Measurements from ENCODE around the gene CCDC102B.
"Not testable (repeated sequence)": the region's sequence is repeated elsewhere in the genome, so short reads cannot be mapped to it uniquely, and the experiment has no call there.

CCDC102B gene

DNA sequence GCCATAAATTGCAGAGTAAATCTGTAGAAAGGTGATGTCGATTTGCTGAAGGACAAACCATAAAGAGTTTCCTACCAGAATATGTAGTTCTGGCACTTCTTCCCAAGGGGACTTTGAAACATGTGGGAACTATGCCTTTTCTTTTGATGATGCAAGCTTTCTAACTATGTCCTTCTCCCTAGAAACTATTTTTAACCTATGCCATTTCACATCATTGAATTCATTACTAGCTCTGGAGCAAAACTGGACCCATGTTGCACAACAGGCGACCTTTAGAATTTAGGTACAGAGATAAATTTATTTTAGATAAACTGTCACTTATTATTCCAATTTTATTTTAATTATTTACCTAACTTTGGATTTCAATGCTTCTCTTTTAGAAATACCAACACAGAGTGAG is 186.5 kb downstream of the CCDC102B start:
- DNase-seq, result no peak

DNA sequence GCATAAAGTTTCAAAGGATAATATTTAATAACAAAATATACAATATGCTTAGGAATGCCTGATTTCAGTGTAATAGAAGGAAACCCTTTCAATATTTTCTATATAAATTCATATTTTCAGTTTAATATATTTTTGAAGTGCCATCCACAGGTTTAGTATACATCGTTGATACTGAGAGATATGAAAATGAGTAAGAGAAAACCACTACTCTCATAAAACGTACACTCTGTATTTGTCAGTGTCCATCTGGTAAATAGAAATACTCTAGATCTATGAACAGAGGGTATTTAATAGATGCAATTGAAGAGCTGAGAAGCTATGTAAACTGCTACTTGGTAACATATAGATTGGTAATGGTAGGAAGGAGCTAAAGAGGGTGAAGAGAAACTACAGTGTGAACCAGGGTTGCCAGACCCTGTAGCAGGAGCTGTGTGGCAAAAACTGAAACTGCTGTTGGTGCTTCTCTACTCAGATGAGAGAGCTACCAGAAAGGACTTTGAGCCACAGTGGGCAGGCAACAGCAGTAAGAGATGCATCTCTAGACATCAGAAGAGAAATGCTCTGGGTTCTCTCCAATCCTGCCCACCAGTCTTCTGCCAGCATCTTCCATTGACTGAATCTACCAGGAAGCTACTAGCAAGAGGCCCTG is 187.4 kb downstream of the CCDC102B start:
- DNase-seq, result no peak

DNA sequence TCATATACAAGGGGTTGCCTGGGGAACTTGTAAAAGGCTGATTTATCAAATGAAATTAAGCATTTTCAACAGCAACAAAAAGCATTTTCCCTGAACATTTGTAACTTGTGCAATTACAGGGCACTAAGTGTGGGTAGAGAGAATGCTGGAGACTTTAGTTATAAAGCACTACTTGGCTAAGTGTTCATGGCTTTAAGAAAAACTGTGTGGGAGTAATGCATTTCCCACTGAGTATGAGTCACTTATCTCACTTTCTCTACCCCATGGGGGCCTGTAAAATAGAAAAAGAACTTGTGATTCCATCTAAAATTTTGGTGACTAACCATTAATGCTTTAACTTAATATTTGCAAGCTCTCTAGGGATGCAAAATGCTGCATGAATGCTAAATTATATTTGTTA is 193.4 kb downstream of the CCDC102B start:
- no peak for DNase-seq

GRCh38 chr18:68992719-68993482 is 195.0 kb downstream of the CCDC102B start:
- DNase-seq, result no peak

GRCh38 chr18:68995675-68996074 is 197.8 kb downstream of the CCDC102B start:
- no peak for DNase-seq

GRCh38 chr18:68997845-68998244 is 200.0 kb downstream of the CCDC102B start:
- no peak for DNase-seq

- no peak for DNase-seq
Observed at GRCh38 chr18:69000366-69000765, 202.5 kb downstream of the CCDC102B start.

- no peak for DNase-seq
Observed at GRCh38 chr18:69002233-69002632, 204.4 kb downstream of the CCDC102B start.

- DNase-seq, result not testable (repeated sequence)
Observed at GRCh38 chr18:69006212-69006611, 208.3 kb downstream of the CCDC102B start.

DNA sequence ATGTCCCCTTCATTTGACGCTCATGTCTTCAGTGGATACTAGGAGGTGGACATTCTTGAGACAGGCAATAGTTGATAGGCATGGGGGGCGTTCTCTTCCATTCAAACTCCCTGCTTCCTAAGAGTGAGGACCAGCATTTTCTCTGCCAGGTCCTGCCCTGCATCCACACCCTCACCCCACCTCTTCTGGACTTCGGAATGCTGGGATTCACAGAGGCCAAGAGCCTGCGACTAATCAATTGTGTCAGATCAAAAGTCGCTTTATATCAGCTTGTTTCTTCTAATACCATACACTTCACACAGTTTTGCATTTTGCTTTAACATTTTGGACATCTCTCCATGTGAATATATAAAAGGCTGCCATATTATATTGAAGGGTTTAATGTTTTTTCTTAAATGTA is 210.7 kb downstream of the CCDC102B start:
- no peak for DNase-seq

- no peak for DNase-seq
Observed at GRCh38 chr18:69021211-69021805, 223.4 kb downstream of the CCDC102B start.

GRCh38 chr18:69022426-69022825 is 224.5 kb downstream of the CCDC102B start:
- DNase-seq, result no peak

DNA sequence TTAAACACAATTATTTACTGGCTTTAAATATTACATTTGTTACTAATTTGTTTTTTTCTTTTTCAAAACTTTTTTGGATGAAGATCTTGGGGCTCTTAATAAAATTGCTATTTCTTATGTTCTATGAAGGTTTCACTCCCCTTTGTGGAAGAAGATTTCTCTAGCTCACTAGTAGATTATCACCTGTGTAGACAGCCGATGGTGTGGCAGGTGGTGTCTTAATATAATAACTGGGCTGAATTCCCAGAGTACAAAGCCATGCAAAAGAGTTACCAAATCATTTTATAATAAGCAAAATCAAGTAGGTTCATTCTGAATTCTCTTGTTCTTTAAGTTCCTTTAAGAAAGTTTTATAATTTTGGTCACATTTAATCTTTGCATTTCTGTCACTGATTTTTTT is 233.7 kb downstream of the CCDC102B start:
- DNase-seq, result no peak

- DNase-seq, result no peak
Observed at GRCh38 chr18:69032009-69032408, 234.1 kb downstream of the CCDC102B start.

GRCh38 chr18:69035756-69036155 is 237.9 kb downstream of the CCDC102B start:
- DNase-seq, result no peak

- no peak for DNase-seq
Observed at GRCh38 chr18:69044215-69044614, 246.3 kb downstream of the CCDC102B start.

DNA sequence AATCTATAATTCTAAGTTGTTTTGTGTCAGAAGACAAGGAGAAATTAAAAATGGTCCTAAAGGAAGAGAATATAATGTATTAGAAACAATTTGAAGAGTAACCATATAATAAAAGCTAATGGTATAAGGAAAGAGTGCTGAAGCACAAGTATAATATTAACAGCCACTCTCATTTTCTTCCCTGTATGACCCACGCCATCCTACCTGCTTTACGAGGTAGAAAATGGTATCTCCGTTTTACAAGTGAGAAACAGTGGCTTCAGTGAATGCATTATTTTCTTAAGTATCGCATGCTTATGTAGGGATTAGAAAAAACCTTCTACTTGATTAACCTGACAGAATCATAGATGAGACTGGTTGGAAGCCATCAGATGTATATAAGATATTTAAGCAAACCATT is 266.2 kb downstream of the CCDC102B start:
- no peak for DNase-seq

DNA sequence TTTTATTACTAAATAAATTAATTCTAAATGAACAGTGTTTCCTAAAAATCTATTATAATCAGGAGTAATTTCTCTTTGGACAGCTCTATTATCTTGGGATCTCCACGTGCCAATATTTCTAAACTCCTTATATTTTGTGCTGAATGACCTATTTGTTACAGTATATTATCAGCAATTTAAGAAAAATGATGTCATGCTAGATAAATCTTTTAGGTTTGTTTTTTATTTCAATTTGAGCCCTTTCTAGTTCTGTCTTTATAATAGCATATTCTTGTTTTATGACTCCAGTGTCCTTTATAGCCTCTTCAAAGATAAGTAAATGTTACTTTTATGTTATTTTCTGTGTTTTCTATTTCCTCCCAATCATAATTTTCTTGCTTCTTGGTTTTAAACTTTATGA is 269.2 kb downstream of the CCDC102B start:
- DNase-seq, result no peak

- no peak for DNase-seq
Observed at GRCh38 chr18:69071680-69072079, 273.8 kb downstream of the CCDC102B start.

- DNase-seq, result no peak
Observed at GRCh38 chr18:69081846-69082245, 284.0 kb downstream of the CCDC102B start.

DNA sequence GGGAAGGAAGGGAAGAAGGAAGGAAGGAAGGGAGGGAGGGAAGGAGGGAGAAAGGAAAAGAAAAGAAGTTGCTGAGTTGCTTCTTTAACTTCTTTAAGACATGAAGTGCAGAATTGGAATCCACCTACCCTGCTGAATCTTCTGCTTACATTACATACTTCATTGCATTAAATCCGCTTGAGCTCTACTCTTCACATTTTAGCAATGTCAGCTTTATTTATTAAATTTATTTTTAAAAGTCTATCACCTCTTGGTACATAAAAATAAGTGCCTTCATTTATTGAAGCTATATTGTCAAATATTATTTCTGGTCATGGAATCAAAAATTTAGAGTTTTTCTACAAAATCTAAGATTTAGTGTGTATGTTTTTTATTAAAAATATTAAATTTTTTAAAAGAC is 284.6 kb downstream of the CCDC102B start:
- no peak for DNase-seq

GRCh38 chr18:69085951-69086350 is 288.1 kb downstream of the CCDC102B start:
- DNase-seq, result no peak

GRCh38 chr18:69088973-69089372 is 291.1 kb downstream of the CCDC102B start:
- no peak for DNase-seq

- DNase-seq, result no peak
Observed at GRCh38 chr18:69097349-69097748, 299.5 kb downstream of the CCDC102B start.

All from NCI-H2107 (cell line).